ENCODE data around the gene COMMD8.

- TF ChIP-seq, protein P1, sequence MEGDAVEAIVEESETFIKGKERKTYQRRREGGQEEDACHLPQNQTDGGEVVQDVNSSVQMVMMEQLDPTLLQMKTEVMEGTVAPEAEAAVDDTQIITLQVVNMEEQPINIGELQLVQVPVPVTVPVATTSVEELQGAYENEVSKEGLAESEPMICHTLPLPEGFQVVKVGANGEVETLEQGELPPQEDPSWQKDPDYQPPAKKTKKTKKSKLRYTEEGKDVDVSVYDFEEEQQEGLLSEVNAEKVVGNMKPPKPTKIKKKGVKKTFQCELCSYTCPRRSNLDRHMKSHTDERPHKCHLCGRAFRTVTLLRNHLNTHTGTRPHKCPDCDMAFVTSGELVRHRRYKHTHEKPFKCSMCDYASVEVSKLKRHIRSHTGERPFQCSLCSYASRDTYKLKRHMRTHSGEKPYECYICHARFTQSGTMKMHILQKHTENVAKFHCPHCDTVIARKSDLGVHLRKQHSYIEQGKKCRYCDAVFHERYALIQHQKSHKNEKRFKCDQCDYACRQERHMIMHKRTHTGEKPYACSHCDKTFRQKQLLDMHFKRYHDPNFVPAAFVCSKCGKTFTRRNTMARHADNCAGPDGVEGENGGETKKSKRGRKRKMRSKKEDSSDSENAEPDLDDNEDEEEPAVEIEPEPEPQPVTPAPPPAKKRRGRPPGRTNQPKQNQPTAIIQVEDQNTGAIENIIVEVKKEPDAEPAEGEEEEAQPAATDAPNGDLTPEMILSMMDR (optimal IDR thresholded peaks at IDR 0.05 in 1 of 3, IDR thresholded peaks at IDR 0.05 in 1 of 3, conservative IDR thresholded peaks at IDR 0.05 in 1 of 3; ENCODE audit: extremely low read depth in 1 of 3, insufficient read depth in 2 of 3, low read length in 3 of 3), result no peak
- TF ChIP-seq EZH2 (IDR thresholded peaks at IDR 0.05; ENCODE audit: low read length), result no peak
These were observed 30.6 kb upstream of the COMMD8 start for GRCh38 chr4:47494124-47494430.

Data from keratinocyte (primary cell).